ENCODE measurements around the gene ZNF581. TPM values are rescaled to one million over a fixed set of nuclear protein-coding genes. Genes with fewer than 3 reads are reported as not detected.

Gene ZNF581
- polyA plus RNA-seq, 1 donor from 2014 or later: 79.3 TPM

DNA sequence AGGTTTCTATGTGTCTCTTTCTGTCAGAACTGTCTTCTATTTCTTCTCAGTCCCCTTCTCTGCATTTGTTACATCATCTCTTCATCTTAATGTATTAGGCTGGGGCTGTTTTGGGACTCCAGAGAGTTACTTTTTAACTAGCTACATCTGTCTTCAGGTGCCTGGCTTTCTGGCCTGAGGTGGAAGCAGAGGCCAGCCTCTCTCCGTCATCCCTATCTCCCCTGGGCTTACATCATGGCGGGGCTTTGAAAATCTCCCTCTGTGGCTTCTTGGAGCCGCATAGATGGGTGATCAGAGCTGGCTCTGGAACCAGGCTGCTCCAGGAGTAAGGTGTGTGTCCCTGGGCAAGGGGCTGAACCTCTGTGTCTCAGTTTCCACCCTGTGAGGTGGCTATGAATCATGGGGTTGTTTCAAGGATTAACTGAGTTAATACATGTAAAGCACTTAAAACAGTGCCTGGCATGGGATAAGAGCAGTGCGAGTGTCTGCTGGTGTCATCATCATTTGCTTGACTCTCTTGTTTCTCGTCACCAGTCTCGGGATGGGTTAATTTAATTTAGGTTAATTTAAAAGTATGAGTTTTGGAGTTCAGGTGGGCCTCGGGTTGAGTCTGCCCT is 33.5 kb downstream of the ZNF581 start:
- H3K36me3 Mint-ChIP-seq: peaks cover 5% of the 10 kb centered on the region
- peak overlapping the region; percentile 91 to 98 (median 97) for H3K4me3 Mint-ChIP-seq
- H3K27ac Mint-ChIP-seq: peak overlapping the region; percentile 98 to 99 (median 99)
- H3K4me1 Mint-ChIP-seq: peaks cover 38 to 48% (median 45%) of the 10 kb centered on the region in 3 donors
- peaks cover 2% of the 10 kb centered on the region for H3K27me3 Mint-ChIP-seq
- H3K9me3 Mint-ChIP-seq: no peaks in the 10 kb centered on the region

DNA sequence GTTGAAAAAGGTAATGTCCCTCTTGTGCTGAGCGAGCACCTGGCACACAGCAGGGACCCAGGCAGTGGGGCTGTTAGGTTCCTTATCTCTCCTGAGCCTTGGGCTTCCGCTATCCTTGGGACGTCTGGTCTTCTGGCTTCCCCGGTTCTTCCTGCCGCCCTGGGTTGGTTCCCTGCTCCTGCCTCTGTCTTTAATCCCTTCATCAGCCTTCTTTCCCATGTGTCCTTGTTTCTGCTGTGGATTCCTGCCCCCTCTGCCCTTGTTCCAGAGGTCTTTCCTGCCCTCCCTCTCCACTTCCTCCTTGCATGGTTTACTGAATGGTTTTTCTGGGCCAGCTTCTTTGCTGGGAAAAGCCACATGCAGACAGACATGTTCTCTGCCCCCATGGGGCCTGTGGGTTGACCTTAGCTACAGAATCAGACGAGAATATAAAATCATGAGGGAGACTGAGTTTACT is 34.2 kb downstream of the ZNF581 start:
- H3K27me3 Mint-ChIP-seq: peaks cover 2% of the 10 kb centered on the region
- H3K9me3 Mint-ChIP-seq: no peaks in the 10 kb centered on the region
- peak overlapping the region; percentile 91 to 98 (median 97) for H3K4me3 Mint-ChIP-seq
- H3K27ac Mint-ChIP-seq: peak overlapping the region; percentile 93 to 99 (median 98)
- H3K4me1 Mint-ChIP-seq: peaks cover 35 to 46% (median 40%) of the 10 kb centered on the region in 3 donors
- H3K36me3 Mint-ChIP-seq: peaks cover 5% of the 10 kb centered on the region

DNA sequence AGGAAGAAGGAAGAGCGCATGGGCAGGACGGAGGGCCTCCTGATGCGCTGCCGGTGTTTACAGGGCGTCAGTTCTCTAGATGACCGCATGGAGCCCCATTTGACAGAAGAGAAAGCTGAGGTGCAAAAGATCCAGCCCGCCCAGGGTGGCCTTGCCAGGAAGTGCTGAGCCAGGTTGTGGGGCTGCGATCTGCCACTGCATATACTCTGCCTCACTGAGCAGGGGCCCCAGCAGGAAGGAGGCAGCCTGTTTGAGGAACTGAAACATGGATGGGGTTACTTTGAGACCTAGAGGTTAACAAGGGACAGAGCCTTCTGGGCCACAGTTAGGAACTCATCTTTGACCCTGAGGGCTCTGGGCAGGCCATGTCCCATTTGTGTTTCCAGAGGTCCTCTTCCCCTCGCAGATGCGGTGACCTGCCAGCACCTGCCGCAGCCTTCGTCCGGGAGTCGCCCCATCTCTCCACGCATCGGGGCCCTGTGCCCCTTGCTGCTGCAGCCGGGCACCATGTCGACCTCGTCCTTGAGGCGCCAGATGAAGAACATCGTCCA is 34.7 kb downstream of the ZNF581 start:
- Mint-ChIP-seq H3K27ac (peak overlapping the region; percentile 93 to 99 (median 98)), H3K36me3 (peaks cover 6% of the 10 kb centered on the region), H3K4me1 (peaks cover 35 to 46% (median 40%) of the 10 kb centered on the region in 3 donors), H3K27me3 (peaks cover 2% of the 10 kb centered on the region), H3K9me3 (no peaks in the 10 kb centered on the region), H3K4me3 (peak overlapping the region; percentile 91 to 98 (median 97))

GRCh38 chr19:55679343-55680257 is 36.2 kb downstream of the ZNF581 start:
- H3K9me3 Mint-ChIP-seq: no peaks in the 10 kb centered on the region
- peak overlapping the region in 2 of 4 donors; percentile 84 to 91 for H3K4me3 Mint-ChIP-seq
- H3K27me3 Mint-ChIP-seq: peaks cover 2% of the 10 kb centered on the region
- peak overlapping the region; percentile 93 to 99 (median 98) for H3K27ac Mint-ChIP-seq
- peaks cover 6% of the 10 kb centered on the region for H3K36me3 Mint-ChIP-seq
- peaks cover 37 to 49% (median 40%) of the 10 kb centered on the region in 3 donors for H3K4me1 Mint-ChIP-seq

GRCh38 chr19:55680339-55681130 is 37.1 kb downstream of the ZNF581 start:
- no peaks in the 10 kb centered on the region for H3K9me3 Mint-ChIP-seq
- peak overlapping the region in 2 of 3 donors; percentile 27 to 98 for H3K27ac Mint-ChIP-seq
- H3K4me1 Mint-ChIP-seq: peaks cover 37 to 48% (median 38%) of the 10 kb centered on the region in 3 donors
- peaks cover 6% of the 10 kb centered on the region for H3K36me3 Mint-ChIP-seq
- peaks cover 2% of the 10 kb centered on the region for H3K27me3 Mint-ChIP-seq
- H3K4me3 Mint-ChIP-seq: peak overlapping the region in 2 of 4 donors; percentile 12 to 37

GRCh38 chr19:55681131-55682092 is 38.0 kb downstream of the ZNF581 start:
- peaks cover 6% of the 10 kb centered on the region for H3K36me3 Mint-ChIP-seq
- H3K4me3 Mint-ChIP-seq: no peak overlapping the region
- peaks cover 2% of the 10 kb centered on the region for H3K27me3 Mint-ChIP-seq
- H3K27ac Mint-ChIP-seq: peak overlapping the region in 2 of 3 donors; percentile 27 to 98
- no peaks in the 10 kb centered on the region for H3K9me3 Mint-ChIP-seq
- H3K4me1 Mint-ChIP-seq: peaks cover 29 to 44% (median 34%) of the 10 kb centered on the region in 3 donors

- no peak overlapping the region for H3K27ac Mint-ChIP-seq
- H3K4me1 Mint-ChIP-seq: peaks cover 6 to 26% (median 15%) of the 10 kb centered on the region in 3 donors
- H3K36me3 Mint-ChIP-seq: peaks cover 4% of the 10 kb centered on the region
Measured at GRCh38 chr19:55683449-55684261, 40.2 kb downstream of the ZNF581 start.

DNA sequence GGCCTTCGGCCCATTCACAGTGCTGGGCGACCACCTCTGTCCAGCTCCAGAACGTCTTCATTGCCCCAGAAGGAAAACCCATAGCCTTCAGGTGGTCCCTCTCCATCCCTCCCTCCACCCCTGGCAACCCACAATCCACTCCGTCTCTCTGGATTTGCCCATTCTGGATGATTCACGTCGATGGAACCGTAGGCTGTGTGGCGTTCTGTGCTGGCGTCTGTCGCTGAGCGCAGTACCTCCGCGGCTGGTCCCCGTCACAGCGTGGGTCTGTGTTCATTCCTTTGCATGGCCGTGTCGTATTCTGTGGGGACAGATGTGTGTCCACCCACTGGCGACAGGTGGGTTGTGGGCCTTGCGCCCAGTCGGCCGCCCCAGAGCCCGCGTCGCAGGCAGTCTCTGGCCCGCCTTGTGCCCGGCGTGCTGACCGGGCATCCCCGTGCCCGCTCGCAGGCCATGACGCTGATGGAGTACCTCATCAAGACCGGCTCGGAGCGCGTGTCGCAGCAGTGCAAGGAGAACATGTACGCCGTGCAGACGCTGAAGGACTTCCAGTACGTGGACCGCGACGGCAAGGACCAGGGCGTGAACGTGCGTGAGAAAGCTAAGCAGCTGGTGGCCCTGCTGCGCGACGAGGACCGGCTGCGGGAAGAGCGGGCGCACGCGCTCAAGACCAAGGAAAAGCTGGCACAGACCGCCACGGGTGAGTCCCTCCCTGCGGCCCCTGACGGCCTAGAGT is 41.7 kb downstream of the ZNF581 start:
- Mint-ChIP-seq H3K9me3 (no peaks in the 10 kb centered on the region), H3K27me3 (no peaks in the 10 kb centered on the region), H3K4me1 (peaks cover 0 to 16% (median 9%) of the 10 kb centered on the region in 3 donors), H3K36me3 (peaks cover 2% of the 10 kb centered on the region), H3K27ac (peak overlapping the region in 1 of 3 donors; percentile 67), H3K4me3 (no peak overlapping the region)

More at GRCh38 chr19:55683449-55684261, 40.2 kb downstream of the ZNF581 start:
- peaks cover 2% of the 10 kb centered on the region for H3K27me3 Mint-ChIP-seq
- H3K9me3 Mint-ChIP-seq: no peaks in the 10 kb centered on the region
- H3K4me3 Mint-ChIP-seq: peak overlapping the region in 1 of 4 donors; percentile 50

DNA sequence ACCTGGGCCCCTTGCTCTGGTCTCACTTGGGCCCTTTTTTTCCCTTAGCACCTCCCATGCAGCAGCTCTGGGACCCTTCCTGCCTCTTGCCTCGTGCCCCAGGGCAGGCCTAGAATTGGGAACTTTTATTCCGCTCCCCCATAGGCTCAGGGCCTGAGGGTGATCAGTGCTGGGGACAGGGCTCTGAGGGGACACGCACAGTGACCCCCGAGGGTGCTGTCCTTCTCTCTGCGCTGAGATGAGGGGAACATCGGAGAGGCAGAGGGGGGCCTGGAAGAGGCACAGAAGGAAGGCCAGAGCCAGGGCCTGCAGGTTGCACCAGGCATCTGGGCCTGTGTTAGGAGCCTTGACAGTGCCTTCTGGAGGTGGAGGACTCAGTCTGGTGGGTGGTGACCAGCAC is 42.3 kb downstream of the ZNF581 start:
- Mint-ChIP-seq H3K27ac (peak overlapping the region in 1 of 3 donors; percentile 46), H3K27me3 (no peaks in the 10 kb centered on the region), H3K4me1 (peaks cover 0 to 12% (median 8%) of the 10 kb centered on the region in 3 donors), H3K4me3 (no peak overlapping the region), H3K36me3 (peaks cover 2% of the 10 kb centered on the region), H3K9me3 (no peaks in the 10 kb centered on the region)

- Mint-ChIP-seq H3K27me3 (no peaks in the 10 kb centered on the region), H3K36me3 (peaks cover 2% of the 10 kb centered on the region), H3K4me3 (no peak overlapping the region), H3K9me3 (no peaks in the 10 kb centered on the region), H3K4me1 (peaks cover 0 to 12% (median 8%) of the 10 kb centered on the region in 3 donors), H3K27ac (peak overlapping the region in 1 of 3 donors; percentile 91)
Measured at GRCh38 chr19:55686311-55687050, 43.0 kb downstream of the ZNF581 start.

DNA sequence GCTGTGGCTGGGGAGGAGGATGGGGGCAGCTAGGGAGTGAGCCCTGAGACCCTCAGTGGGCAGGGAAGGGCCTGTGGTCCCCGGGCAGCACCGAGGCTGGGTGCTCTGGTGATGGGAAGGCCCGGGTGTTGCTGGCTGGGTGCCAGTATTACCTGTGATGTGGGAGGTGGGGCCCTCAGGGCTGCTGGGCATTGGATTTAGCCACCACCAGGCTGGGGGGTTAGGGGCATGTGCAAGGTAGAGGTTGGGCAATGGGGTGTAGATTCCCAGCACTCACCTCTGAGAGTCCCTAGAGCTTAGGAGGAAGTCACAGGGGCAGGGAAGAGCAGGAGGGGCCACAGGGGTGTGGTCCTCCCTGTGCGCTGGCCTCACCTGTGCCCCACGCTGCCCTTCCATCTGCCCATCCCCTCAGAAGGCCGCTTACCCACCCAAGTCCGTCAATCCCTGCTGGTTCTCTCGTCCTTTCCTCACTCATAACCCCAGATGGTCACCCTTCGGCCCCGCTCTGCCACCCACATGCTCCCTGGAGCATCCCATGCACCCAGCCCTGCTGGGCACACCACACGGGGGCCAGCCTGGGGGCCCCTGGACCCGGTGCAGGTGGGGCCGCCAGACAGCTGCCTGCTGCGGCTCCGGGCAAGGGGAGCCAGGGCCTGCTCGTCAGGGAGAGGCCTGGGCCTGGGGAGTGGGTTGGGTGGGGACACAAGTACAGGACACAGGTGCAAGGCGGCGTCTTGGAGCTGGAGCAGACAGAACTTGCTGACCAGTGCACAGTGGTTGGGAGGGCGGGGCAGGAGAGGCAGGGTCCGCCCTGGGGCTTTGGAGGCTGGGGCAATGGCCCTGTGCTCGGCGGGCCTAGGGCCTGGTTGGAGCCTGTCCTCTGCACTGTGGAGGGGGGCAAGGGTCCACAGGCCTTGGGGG is 44.1 kb downstream of the ZNF581 start:
- Mint-ChIP-seq H3K27ac (peak overlapping the region in 2 of 3 donors; percentile 14 to 53), H3K9me3 (no peaks in the 10 kb centered on the region), H3K36me3 (peaks cover 2% of the 10 kb centered on the region), H3K4me1 (peaks cover 0 to 11% (median 8%) of the 10 kb centered on the region in 3 donors), H3K4me3 (no peak overlapping the region), H3K27me3 (no peaks in the 10 kb centered on the region)
